K562 (cell line): ENCODE data around the gene ALG14. TPM values are rescaled to one million over a fixed set of nuclear protein-coding genes. Genes with fewer than 3 reads are reported as not detected.

Source experiments
- ATAC-seq: fragments of 200-7000 bp; cut with Tn5 transposase; 3 replicates; pipeline ENCODE4 v1.9.1; 2020; ENCODE audit warnings: moderate library complexity
- BruUV-seq: library from RNA; stranded (reverse); fragments of 400-500 nt; replicated peaks from 2 replicates; lab custom pipeline; 2021; lab: Mats Ljungman, UMichigan
- CTCF ChIA-PET: fragments of 300-600 bp; formaldehyde crosslinking; extraction: SDS; loops from one replicate; lab custom pipeline; 2021; ENCODE audit warnings: low intra/inter-chr PET ratio; lab: Yijun Ruan, JAX
- POLR2A ChIA-PET: fragments of 300-600, 350-650 bp; sonication (Branson Sonifier 250); formaldehyde crosslinking; extraction: SDS; loops from one replicate; lab custom pipeline; 2021; ENCODE audit warnings: antibody characterized with exemption, inconsistent platforms; lab: Yijun Ruan, JAX
- DNase-seq, 4 experiments: peaks; one replicate each; pipeline versions ENCODE4 v3.0.0 to v3.0.0-alpha.2; 2011 to 2018; ENCODE audit warnings: low spot score in 3 of 4, mixed read lengths in 3 of 4; ENCODE audit errors: extremely low read depth in 1 of 4
- FAIRE-seq: peaks from 2 replicates; lab custom pipeline; 2011; peaks lifted over from hg19 to GRCh38; lab: Jason Lieb, UNC
- H2AFZ ChIP-seq: 2 replicates; pipeline ENCODE4 v1.6.0; 2011; ENCODE audit warnings: low read depth, low read length, control low read depth, inconsistent platforms
- H3K27ac ChIP-seq: fragments of 200-600 bp; 3 replicates; pipeline ENCODE4 v1.8.0; 2011; ENCODE audit warnings: low read depth, mild to moderate bottlenecking, control low read depth, inconsistent platforms, low read length, moderate library complexity, mixed read lengths; ENCODE audit errors: extremely low read depth
- H3K27me3 ChIP-seq, 2 experiments: fragments of 300-600 bp in 1 of 2; 2 replicates in 1 of 2; 3 replicates in 1 of 2; pipeline versions ENCODE4 v1.6.0 to v1.8.0; 2011; ENCODE audit warnings: inconsistent platforms in 2 of 2, low read length in 2 of 2, mild to moderate bottlenecking in 1 of 2, mixed read lengths in 1 of 2, moderate library complexity in 1 of 2; ENCODE audit not compliant: control insufficient read depth in 2 of 2, insufficient read depth in 2 of 2
- H3K36me3 ChIP-seq: fragments of 300-600 bp; 3 replicates; pipeline ENCODE4 v1.8.0; 2011; ENCODE audit warnings: mild to moderate bottlenecking, low read length, inconsistent platforms; ENCODE audit not compliant: control insufficient read depth, insufficient read depth
- H3K4me1 ChIP-seq, 2 experiments: fragments of 200-600 bp in 1 of 2; replicated peaks in 1 of 2; 2 replicates in 1 of 2; 3 replicates in 1 of 2; pipeline versions ENCODE4 v1.5.1 to v1.8.0; 2011; ENCODE audit warnings: inconsistent platforms in 2 of 2, low read length in 2 of 2, mild to moderate bottlenecking in 1 of 2, mixed read lengths in 1 of 2, moderate library complexity in 1 of 2; ENCODE audit not compliant: control insufficient read depth in 2 of 2, insufficient read depth in 2 of 2
- H3K4me2 ChIP-seq: 2 replicates; pipeline ENCODE4 v1.6.1; 2011; ENCODE audit warnings: low read length, control low read depth, inconsistent platforms, mixed read lengths; ENCODE audit not compliant: insufficient read depth
- H3K4me3 ChIP-seq: fragments of 200-600 bp; sonication (generic), shearing (Covaris generic); 2 replicates; pipeline ENCODE4 v1.5.1; 2016; ENCODE audit warnings: control low read depth, inconsistent platforms
- H3K79me2 ChIP-seq: fragments of 200-600 bp; 3 replicates; pipeline ENCODE4 v1.8.0; 2011; ENCODE audit warnings: low read length, inconsistent platforms; ENCODE audit not compliant: control insufficient read depth, insufficient read depth
- H3K9ac ChIP-seq, 2 experiments: 2 replicates each; pipeline versions ENCODE4 v1.6.0 to v1.6.1; 2011; ENCODE audit warnings: low read depth in 2 of 2, low read length in 2 of 2, control low read depth in 1 of 2, inconsistent platforms in 1 of 2, mild to moderate bottlenecking in 1 of 2, mixed read lengths in 1 of 2; ENCODE audit not compliant: insufficient read depth in 1 of 2
- H3K9me1 ChIP-seq: one replicate; pipeline ENCODE4 v1.6.0; 2011; ENCODE audit warnings: inconsistent platforms, mild to moderate bottlenecking, low read length, moderate library complexity; ENCODE audit not compliant: control insufficient read depth, insufficient read depth
- H3K9me3 ChIP-seq: replicated peaks from 2 replicates; pipeline ENCODE4 v1.5.1; 2011; ENCODE audit warnings: low read depth, low read length, inconsistent platforms; ENCODE audit not compliant: control insufficient read depth, insufficient read depth
- H4K20me1 ChIP-seq: replicated peaks from 2 replicates; pipeline ENCODE4 v1.6.1; 2011; ENCODE audit warnings: low read length, inconsistent platforms, mixed read lengths; ENCODE audit not compliant: control insufficient read depth, insufficient read depth
- BRD4 ChIP-seq: fragments of 200-600 bp; sonication (generic); IDR thresholded peaks from 2 replicates; pipeline ENCODE4 v1.6.1; 2017; ENCODE audit warnings: inconsistent platforms
- DACH1 ChIP-seq: fragments of 450-650 bp; IDR thresholded peaks from 2 replicates; pipeline ENCODE4 v1.6.1; 2018; ENCODE audit not compliant: partially characterized antibody
- EGR1 ChIP-seq: fragments of 450-650 bp; conservative IDR thresholded peaks from 2 replicates; pipeline ENCODE4 v1.6.1; 2017; ENCODE audit warnings: mild to moderate bottlenecking
- PHF8 ChIP-seq: fragments of 200-600 bp; sonication (generic); IDR thresholded peaks from 2 replicates; pipeline ENCODE4 v1.6.1; 2012; ENCODE audit warnings: mixed run types, mild to moderate bottlenecking, inconsistent platforms, low read length, moderate library complexity, borderline replicate concordance
- RBM25 ChIP-seq: fragments of 200-400 bp; formaldehyde crosslinking; IDR thresholded peaks from 2 replicates; pipeline ENCODE4 v1.6.1; 2018; ENCODE audit warnings: low read length, low read depth, moderate library complexity; ENCODE audit not compliant: severe bottlenecking
- RBM34 ChIP-seq: fragments of 200-400 bp; formaldehyde crosslinking; IDR thresholded peaks from 2 replicates; pipeline ENCODE4 v1.6.1; 2018; ENCODE audit warnings: low read length, borderline replicate concordance; ENCODE audit not compliant: insufficient read depth
- RNF2 ChIP-seq: sonication (generic); IDR thresholded peaks from 2 replicates; pipeline ENCODE4 v1.6.1; 2016
- TBL1XR1 ChIP-seq, 2 experiments: IDR thresholded peaks; 2 replicates each; pipeline ENCODE4 v1.6.1; 2012; ENCODE audit warnings: improper control_type of control experiment in 2 of 2, low read length in 2 of 2, mild to moderate bottlenecking in 1 of 2
- TGIF2 ChIP-seq: sonication (generic); formaldehyde crosslinking; IDR thresholded peaks from 2 replicates; pipeline ENCODE4 v1.8.1; 2022; ENCODE audit warnings: mild to moderate bottlenecking, missing genetic modification reagents, moderate library complexity
- THAP7 ChIP-seq: fragments of 250-450 bp; sonication (Bioruptor Pico); IDR thresholded peaks from 2 replicates; pipeline ENCODE4 v1.5.0; 2021
- ZFP1 ChIP-seq: fragments of 450-650 bp; formaldehyde crosslinking; IDR thresholded peaks from 2 replicates; pipeline ENCODE4 v1.4.0; 2020; ENCODE audit warnings: mild to moderate bottlenecking, mixed read lengths
- ZNF146 ChIP-seq: IDR thresholded peaks from one replicate; pipeline ENCODE4 v1.6.1; 2018; ENCODE audit warnings: missing compliant biosample characterization; ENCODE audit not compliant: unreplicated experiment
- ZNF766 ChIP-seq: fragments of 200-800 bp; sonication (Bioruptor generic); conservative IDR thresholded peaks from 2 replicates; pipeline ENCODE4 v1.6.1; 2016; ENCODE audit warnings: missing genetic modification characterization, missing compliant biosample characterization
- WGBS: fragments of 100-300 bp; shearing (Covaris generic); methylation state at CpG from one replicate; pipeline ENCODE4 v1.1.6; 2016; ENCODE audit warnings: low coverage, mixed read lengths; ENCODE audit not compliant: insufficient coverage; ENCODE audit errors: missing lambda C conversion rate; 5-methylcytosine and 5-hydroxymethylcytosine counted together
- in situ Hi-C: fragments of 300-500 bp; cut with MboI; formaldehyde crosslinking; loops from 4 replicates; pipeline ENCODE4 v1.15.0; 2018; ENCODE audit warnings: inconsistent platforms, mixed read lengths
- intact Hi-C: fragments of 100-400 bp; cut with micrococcal nuclease; formaldehyde crosslinking; loops from 2 replicates; pipeline ENCODE4 v1.14.2; 2022
- polyA plus RNA-seq, 8 experiments: library from polyadenylated mRNA; depleted of rRNA in 4 of 8; stranded (reverse) in 5 of 8; unstranded in 3 of 8; fragments of >200 nt; fragmentation: Nextera tagmentation in 2 of 8; fragmentation: Illumina TruSeq in 1 of 8; extraction: Ambion mirVana in 2 of 8; extraction: Trizol in 1 of 8; gene quantifications; 2 replicates each; pipeline versions ENCODE4 v1.2.1 to v1.2.3, GENCODE V29; 2011 to 2014; ENCODE audit warnings: inconsistent platforms in 1 of 8, missing spikeins in 1 of 8
- total RNA-seq, 7 experiments: library from RNA; depleted of rRNA in 6 of 7; stranded (reverse); fragments of >200 nt in 6 of 7; fragmentation: Illumina TruSeq in 2 of 7; extraction: Trizol in 2 of 7; gene quantifications; 2 replicates each; pipeline versions ENCODE4 v1.2.1 to v1.2.3, GENCODE V29; 2011 to 2021; ENCODE audit warnings: low replicate concordance in 1 of 7

The ALG14 gene
- total and polyA plus RNA-seq, 9 of the 15 experiments (the other 6 are each of a cell fraction or from before 2014, with no cell fraction given) = 2.8 to 16.2 (median 4.9) TPM

- intact Hi-C loops = loop anchor here (2.0 kb wide), 1 partner anchor 43 kb away; the partner anchor contains the start of gene TLCD4
- no peaks in the 10 kb centered on the region for H3K9me3 ChIP-seq
Measured at GRCh38 chr1:95073446-95073845, 695 bp upstream of the ALG14 start.

GRCh38 chr1:95072117-95072516 is 634 bp downstream of the ALG14 start:
- intact Hi-C loops = loop anchor here (1.0 to 2.0 kb wide), 2 partner anchors 45 to 162 kb away; partner anchors contain the start of genes RWDD3 and TLCD4
- in situ Hi-C loops = no loop called here
- FAIRE-seq (no peak), ATAC-seq (no peak), DNase-seq (no peak)
- 10% methylated on average over 7 of the region's 7 CpGs for WGBS
- H3K4me3 ChIP-seq = peak overlapping the region; percentile 54
- peaks cover 0 to 5% of the 10 kb centered on the region in 2 experiments; a peak in 2 of 5 replicates for H3K4me1 ChIP-seq
- TF ChIP-seq PHF8 = no peak
- TF ChIP-seq ZFP1 = no peak
- TF ChIP-seq RBM34 = no peak
- no peak for TF ChIP-seq THAP7 (CRISPR knock-in tag)
- TF ChIP-seq BRD4 = 0 out of 2 replicates have a peak, but pooled peaks have one; percentile 34
- no peak for TF ChIP-seq ZNF146 (CRISPR knock-in tag)
- TF ChIP-seq TGIF2 = 0 out of 2 replicates have a peak, but pooled peaks have one; percentile 15
- TF ChIP-seq TBL1XR1 (IDR thresholded peaks at IDR 0.05; ENCODE audit: low read length in 2 of 2) = no peak
- TF ChIP-seq EGR1 = no peak
- peak; percentile 8; the same call in 1 of the 2 replicates for TF ChIP-seq ZNF766 (CRISPR knock-in tag)
- 0 out of 2 replicates have a peak, but pooled peaks have one; percentile 4 for TF ChIP-seq RNF2
- peak overlapping the region in 1 of 2 experiments; percentile 73; a peak in 2 of 4 replicates for H3K9ac ChIP-seq
- no peaks in the 10 kb centered on the region for H3K27me3 ChIP-seq
- peak overlapping the region; percentile 43 for H3K27ac ChIP-seq
- no peaks in the 10 kb centered on the region for H3K36me3 ChIP-seq
- H3K79me2 ChIP-seq = no peaks in the 10 kb centered on the region; the same call in 2 of the 3 replicates
- no peaks in the 10 kb centered on the region for H3K9me3 ChIP-seq
- H2AFZ ChIP-seq = peak overlapping the region; percentile 99
- H3K4me2 ChIP-seq = peak overlapping the region; percentile 92
- no peaks in the 10 kb centered on the region for H4K20me1 ChIP-seq
- ChIA-PET CTCF (interaction anchor here (0.6 kb wide), 1 partner anchor 163 kb away, joined by 3 read pairs; no protein-coding TSS in a partner anchor), POLR2A (interaction anchor here (1.4 kb wide), 1 partner anchor 12 kb away, joined by 9 read pairs; no protein-coding TSS in a partner anchor)
- no peaks in the 10 kb centered on the region for H3K9me1 ChIP-seq
- TSS peak; percentile 74 for BruUV-seq

More at GRCh38 chr1:95073446-95073845, 695 bp upstream of the ALG14 start:
- DNase-seq = no peak
- TF ChIP-seq RBM25 (no peak), DACH1 (peak; percentile 71)
- TF ChIP-seq, all 486 proteins: peak for 1
- BruUV-seq = no TSS peak
- H3K36me3 ChIP-seq = no peaks in the 10 kb centered on the region
- WGBS = 11% methylated on average over 3 of the region's 3 CpGs
- CTCF ChIA-PET = no interaction called here
- no peaks in the 10 kb centered on the region; the same call in 2 of the 3 replicates for H3K79me2 ChIP-seq
- FAIRE-seq (no peak), ATAC-seq (peak; percentile 51)
- peaks cover 0 to 5% of the 10 kb centered on the region in 2 experiments; a peak in 2 of 5 replicates for H3K4me1 ChIP-seq
- in situ Hi-C loops = no loop called here
- H3K9me1 ChIP-seq = no peaks in the 10 kb centered on the region
- H3K4me3 ChIP-seq = peak overlapping the region; percentile 54
- H3K27ac ChIP-seq = peak overlapping the region; percentile 66
- H3K27me3 ChIP-seq = no peaks in the 10 kb centered on the region
- H2AFZ ChIP-seq = peak overlapping the region; percentile 99
- no peaks in the 10 kb centered on the region for H4K20me1 ChIP-seq
- H3K4me2 ChIP-seq = peak overlapping the region; percentile 92
- POLR2A ChIA-PET = interaction anchor here (1.3 to 1.4 kb wide), 2 partner anchors 11 to 44 kb away, joined by 4 to 9 read pairs; partner anchors contain the start of gene TLCD4
- peak overlapping the region; percentile 73 to 87; a peak in 3 of 4 replicates for H3K9ac ChIP-seq
